NCI-H69 (cell line): ENCODE results near the gene NAV2.
A peak's percentile ranks its signal among the peaks of the same experiment; 100 is the strongest.

Experiments
- DNase-seq: peaks from one replicate; lab custom pipeline; 2025; lab: John Stamatoyannopoulos, UW

The NAV2 gene

GRCh38 chr11:20084921-20085814 lies 372.5 kb downstream of the NAV2 start:
- no peak for DNase-seq

- DNase-seq: no peak
Observed at GRCh38 chr11:20085918-20086317, 373.3 kb downstream of the NAV2 start.

- DNase-seq: no peak
Observed at GRCh38 chr11:20087118-20087521, 374.5 kb downstream of the NAV2 start.

- no peak for DNase-seq
Observed at GRCh38 chr11:20088397-20089225, 376.0 kb downstream of the NAV2 start.

GRCh38 chr11:20089367-20089766 lies 376.7 kb downstream of the NAV2 start:
- no peak for DNase-seq

GRCh38 chr11:20089796-20090653 lies 377.4 kb downstream of the NAV2 start:
- peak; percentile 77 for DNase-seq

- peak; percentile 52 for DNase-seq
Observed at GRCh38 chr11:20090654-20091374, 378.2 kb downstream of the NAV2 start.

- DNase-seq: no peak
Observed at GRCh38 chr11:20093775-20094174, 381.1 kb downstream of the NAV2 start.

- DNase-seq: no peak
Observed at GRCh38 chr11:20095189-20095588, 382.6 kb downstream of the NAV2 start.

GRCh38 chr11:20097319-20098221 lies 384.9 kb downstream of the NAV2 start:
- DNase-seq: peak; percentile 66

- no peak for DNase-seq
Observed at GRCh38 chr11:20099527-20099926, 386.9 kb downstream of the NAV2 start.

GRCh38 chr11:20102397-20102796 lies 389.8 kb downstream of the NAV2 start:
- DNase-seq: no peak

- no peak for DNase-seq
Observed at GRCh38 chr11:20103281-20103680, 390.6 kb downstream of the NAV2 start.

GRCh38 chr11:20105427-20105826 lies 392.8 kb downstream of the NAV2 start:
- DNase-seq: no peak

- no peak for DNase-seq
Observed at GRCh38 chr11:20109731-20110445, 397.3 kb downstream of the NAV2 start.

GRCh38 chr11:20110908-20111669 lies 398.5 kb downstream of the NAV2 start:
- peak; percentile 90 for DNase-seq

- peak; percentile 41 for DNase-seq
Observed at GRCh38 chr11:20111871-20112270, 399.2 kb downstream of the NAV2 start.

- peak; percentile 94 for DNase-seq
Observed at GRCh38 chr11:20112291-20113148, 399.9 kb downstream of the NAV2 start.
